CD14-positive monocyte (primary cell): ENCODE measurements around the gene CCDC88C. TPM values are rescaled to one million over a fixed set of nuclear protein-coding genes. Genes with fewer than 3 reads are reported as not detected.
A peak's percentile ranks its signal among the peaks of the same experiment; 100 is the strongest.

Experiments used
- DNase-seq, 3 donors: peaks; one replicate each; pipeline ENCODE4 v3.0.0-alpha.2; 2011 to 2022
- H2AFZ ChIP-seq: 2 replicates; pipeline ENCODE4 v1.6.0; 2012; ENCODE audit warnings: mild to moderate bottlenecking, low read depth, low read length, inconsistent platforms; ENCODE audit not compliant: insufficient read depth, poor library complexity, severe bottlenecking
- H3K27ac ChIP-seq, 2 donors: 1 replicate in 1 of 2; 2 replicates in 1 of 2; pipeline ENCODE4 v1.5.1; 2012 to 2013; ENCODE audit warnings: low read length in 2 of 2, control low read depth in 1 of 2, inconsistent platforms in 1 of 2, low read depth in 1 of 2, mild to moderate bottlenecking in 1 of 2
- H3K27me3 ChIP-seq, 2 donors: one replicate each; pipeline versions ENCODE4 v1.6.0 to v1.6.1; 2011 to 2013; ENCODE audit warnings: low read length in 2 of 2; ENCODE audit not compliant: control insufficient read depth in 2 of 2, insufficient read depth in 2 of 2
- H3K36me3 ChIP-seq, 2 donors: replicated peaks in 1 of 2; 1 replicate in 1 of 2; 2 replicates in 1 of 2; pipeline versions ENCODE4 v1.5.1 to v1.6.1; 2012 to 2013; ENCODE audit warnings: low read length in 2 of 2, control low read depth in 1 of 2, inconsistent platforms in 1 of 2, mild to moderate bottlenecking in 1 of 2; ENCODE audit not compliant: insufficient read depth in 2 of 2, control insufficient read depth in 1 of 2
- H3K4me1 ChIP-seq, 2 donors: 1 replicate in 1 of 2; 2 replicates in 1 of 2; pipeline versions ENCODE4 v1.5.1 to v1.6.1; 2012 to 2013; ENCODE audit warnings: low read length in 2 of 2, control low read depth in 1 of 2, inconsistent platforms in 1 of 2, mild to moderate bottlenecking in 1 of 2, moderate library complexity in 1 of 2; ENCODE audit not compliant: insufficient read depth in 2 of 2, control insufficient read depth in 1 of 2
- H3K4me2 ChIP-seq: replicated peaks from 2 replicates; pipeline ENCODE3; 2012; ENCODE audit warnings: low read length, moderate library complexity, mild to moderate bottlenecking; ENCODE audit not compliant: poor library complexity, severe bottlenecking; ENCODE audit errors: extremely low read depth
- H3K4me3 ChIP-seq, 3 experiments: fragments of 200-600 bp in 1 of 3; sonication (generic) in 1 of 3; replicated peaks in 1 of 3; 1 replicate in 2 of 3; 2 replicates in 1 of 3; pipeline ENCODE4 v1.5.1; 2011 to 2013; ENCODE audit warnings: low read length in 3 of 3, mild to moderate bottlenecking in 3 of 3, control low read depth in 2 of 3, low read depth in 2 of 3, inconsistent platforms in 1 of 3, moderate library complexity in 1 of 3
- H3K79me2 ChIP-seq: 2 replicates; pipeline ENCODE4 v1.6.0; 2012; ENCODE audit warnings: mild to moderate bottlenecking, control low read depth, inconsistent platforms, low read length, moderate library complexity; ENCODE audit not compliant: insufficient read depth
- H3K9ac ChIP-seq: 2 replicates; pipeline ENCODE4 v1.6.0; 2017; ENCODE audit warnings: low read length, mild to moderate bottlenecking; ENCODE audit not compliant: insufficient read depth, poor library complexity, severe bottlenecking
- H3K9me3 ChIP-seq, 2 donors: replicated peaks in 1 of 2; 1 replicate in 1 of 2; 2 replicates in 1 of 2; pipeline versions ENCODE4 v1.5.1 to v1.6.1; 2012 to 2013; ENCODE audit warnings: low read length in 2 of 2, control low read depth in 1 of 2; ENCODE audit not compliant: control insufficient read depth in 1 of 2, insufficient read depth in 1 of 2
- H4K20me1 ChIP-seq: 2 replicates; pipeline ENCODE4 v1.6.0; 2012; ENCODE audit warnings: mild to moderate bottlenecking, low read length, control low read depth, moderate library complexity; ENCODE audit not compliant: insufficient read depth
- H3K27ac Mint-ChIP-seq, 7 donors: one replicate each; pipeline ENCODE4 v1.8.0; 2020; ENCODE audit warnings: mild to moderate bottlenecking in 7 of 7, mixed read lengths in 7 of 7, moderate library complexity in 6 of 7, inconsistent platforms in 2 of 7
- H3K27me3 Mint-ChIP-seq, 3 donors: one replicate each; pipeline ENCODE4 v1.8.0; 2021 to 2022; ENCODE audit warnings: low read depth in 3 of 3, mild to moderate bottlenecking in 3 of 3, mixed read lengths in 3 of 3, moderate library complexity in 3 of 3, inconsistent platforms in 1 of 3
- H3K36me3 Mint-ChIP-seq, 2 donors: one replicate each; pipeline ENCODE4 v1.8.0; 2020; ENCODE audit warnings: mixed read lengths in 2 of 2, inconsistent platforms in 1 of 2, mild to moderate bottlenecking in 1 of 2
- H3K4me1 Mint-ChIP-seq: one replicate; pipeline ENCODE4 v1.8.0; 2020; ENCODE audit warnings: mild to moderate bottlenecking, mixed read lengths
- H3K4me3 Mint-ChIP-seq, 2 donors: one replicate each; pipeline ENCODE4 v1.8.0; 2020; ENCODE audit warnings: mild to moderate bottlenecking in 2 of 2, mixed read lengths in 2 of 2, moderate library complexity in 1 of 2
- H3K9me3 Mint-ChIP-seq, 7 donors: one replicate each; pipeline ENCODE4 v1.8.0; 2020 to 2022; ENCODE audit warnings: mixed read lengths in 7 of 7, mild to moderate bottlenecking in 6 of 7, moderate library complexity in 6 of 7, inconsistent platforms in 2 of 7
- CTCF ChIP-seq: fragments of 200-600 bp; IDR thresholded peaks from one replicate; pipeline ENCODE4 v1.8.0; 2022; ENCODE audit warnings: antibody characterized with exemption, mild to moderate bottlenecking
- WGBS: methylation state at CpG from one replicate; pipeline ENCODE4 v1.1.5; 2013; ENCODE audit warnings: missing lambda C conversion rate; ENCODE audit not compliant: insufficient coverage; 5-methylcytosine and 5-hydroxymethylcytosine counted together
- intact Hi-C, 2 donors: fragments of 100-400 bp; cut with micrococcal nuclease; formaldehyde crosslinking; loops; one replicate each; pipeline versions ENCODE4 v1.15.0 to v1.15.1; 2023
- polyA plus RNA-seq, 3 donors: library from polyadenylated mRNA; depleted of rRNA in 1 of 3; unstranded in 2 of 3; stranded (reverse) in 1 of 3; fragments of 300-500 nt in 2 of 3; fragments of >200 nt in 1 of 3; fragmentation: Illumina TruSeq in 2 of 3; gene quantifications; 1 replicate in 2 of 3; 2 replicates in 1 of 3; pipeline ENCODE4 v1.2.3, GENCODE V29; 2012 to 2021

Gene CCDC88C
- polyA plus RNA-seq, 3 donors: 11.6 to 69.7 (median 12.3) TPM

GRCh38 chr14:91401751-91402150, 15.9 kb downstream of the CCDC88C start:
- 100% methylated on average over 2 of the region's 7 CpGs for WGBS
- DNase-seq: no peak
- no peak overlapping the region for H3K4me3 ChIP-seq
- peaks cover 99% of the 10 kb centered on the region for H3K79me2 ChIP-seq
- H3K4me2 ChIP-seq: no peak overlapping the region
- H3K9ac ChIP-seq: no peak overlapping the region
- peaks cover 21 to 27% of the 10 kb centered on the region in 2 donors for H3K36me3 ChIP-seq
- no peak overlapping the region for H3K4me3 Mint-ChIP-seq
- no peaks in the 10 kb centered on the region for H3K9me3 ChIP-seq
- H4K20me1 ChIP-seq: peaks cover 94% of the 10 kb centered on the region
- H2AFZ ChIP-seq: no peak overlapping the region
- peaks cover 32 to 36% of the 10 kb centered on the region in 2 donors for H3K36me3 Mint-ChIP-seq
- intact Hi-C loops: no loop called here
- peaks cover 0 to 1% (median 0%) of the 10 kb centered on the region in 3 donors for H3K27me3 Mint-ChIP-seq
- peak overlapping the region in 5 of 7 donors; percentile 33 to 91 (median 77) for H3K27ac Mint-ChIP-seq
- no peaks in the 10 kb centered on the region for H3K27me3 ChIP-seq
- H3K4me1 ChIP-seq: peaks cover 76 to 77% of the 10 kb centered on the region in 2 donors
- TF ChIP-seq CTCF: no peak
- peaks cover 91% of the 10 kb centered on the region for H3K4me1 Mint-ChIP-seq
- H3K27ac ChIP-seq: peak overlapping the region in 1 of 2 donors; percentile 69
- H3K9me3 Mint-ChIP-seq: no peaks in the 10 kb centered on the region

GRCh38 chr14:91400696-91401095, 16.9 kb downstream of the CCDC88C start:
- Histone ChIP-seq H3K4me3 (peak overlapping the region in 1 of 3 experiments; percentile 73), H3K9me3 (no peaks in the 10 kb centered on the region), H3K9ac (no peak overlapping the region), H3K27me3 (no peaks in the 10 kb centered on the region), H3K27ac (peak overlapping the region in 1 of 2 donors; percentile 81), H4K20me1 (peaks cover 92% of the 10 kb centered on the region), H3K79me2 (peaks cover 99% of the 10 kb centered on the region), H3K36me3 (peaks cover 11 to 16% of the 10 kb centered on the region in 2 donors), H2AFZ (no peak overlapping the region), H3K4me2 (peak overlapping the region; percentile 74), H3K4me1 (peaks cover 81% of the 10 kb centered on the region in 2 donors)
- Mint-ChIP-seq H3K9me3 (no peaks in the 10 kb centered on the region), H3K27ac (peak overlapping the region in 3 of 7 donors; percentile 81 to 95 (median 88)), H3K27me3 (peaks cover 0 to 1% (median 0%) of the 10 kb centered on the region in 3 donors), H3K4me3 (peak overlapping the region in 1 of 2 donors; percentile 85), H3K4me1 (peaks cover 91% of the 10 kb centered on the region), H3K36me3 (peaks cover 21 to 29% of the 10 kb centered on the region in 2 donors)
- no peak for TF ChIP-seq CTCF
- no peak for DNase-seq
- no CpG with 5 or more reads among the region's 1 CpG for WGBS
- intact Hi-C loops: no loop called here
